ENCODE data around the gene CLCN2.

DNA sequence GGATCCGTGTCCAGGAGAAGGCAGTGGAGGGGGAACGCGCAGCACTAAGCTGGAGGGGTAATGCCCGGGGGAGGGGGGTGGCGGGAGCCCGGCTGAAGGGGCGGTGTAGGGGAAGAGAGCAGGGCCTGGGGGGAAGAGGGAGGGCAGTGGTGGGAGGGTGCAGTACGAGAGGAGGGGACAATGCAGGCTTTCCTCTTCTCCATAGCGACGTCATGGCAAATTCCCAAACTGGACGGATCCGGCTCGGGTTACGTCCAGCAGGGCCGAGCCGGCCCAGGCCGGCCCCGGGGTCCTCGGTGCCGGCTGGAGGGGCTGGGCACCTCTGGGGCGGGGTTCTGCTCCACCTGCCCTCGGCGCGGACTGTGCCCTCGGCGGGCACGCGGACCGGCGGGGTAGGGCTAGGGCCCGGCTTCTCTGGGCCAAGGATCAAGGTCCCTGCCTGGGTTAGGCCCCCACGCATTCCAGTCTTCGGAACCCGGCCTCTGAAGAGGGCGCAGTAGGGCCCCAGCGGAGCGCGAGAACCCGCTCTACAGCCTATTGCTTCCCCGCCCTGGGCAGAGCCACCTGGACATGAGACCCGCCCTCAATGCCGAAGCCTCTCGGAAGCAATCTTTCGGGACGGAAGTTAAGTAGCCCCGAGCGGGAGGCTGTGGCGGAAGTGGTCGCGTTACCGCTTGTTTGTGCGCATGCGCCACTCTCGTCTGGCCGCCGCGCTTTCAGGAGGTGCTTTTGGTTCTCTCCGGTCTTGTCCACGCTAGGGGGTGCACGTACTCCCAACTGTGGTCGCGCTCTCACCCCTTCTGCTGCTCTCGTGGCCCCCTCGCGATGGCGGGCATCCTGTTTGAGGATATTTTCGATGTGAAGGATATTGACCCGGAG lies 1.5 kb upstream of the CLCN2 start:
- TF ChIP-seq GATA3 (IDR thresholded peaks at IDR 0.05; ENCODE audit: low read depth, low read length) (no peak), GATA2 (IDR thresholded peaks at IDR 0.05; ENCODE audit: low read depth, low read length) (no peak)
